GM23248 (cell line): ENCODE results near the gene KLF18.

Experiments used
- EZH2 ChIP-seq: fragments of 200-600 bp; sonication (generic); IDR thresholded peaks from 2 replicates; pipeline ENCODE4 v1.6.1; 2018; ENCODE audit warnings: antibody characterized with exemption, mild to moderate bottlenecking; ENCODE audit not compliant: insufficient read depth, poor library complexity, severe bottlenecking
- EZH2phosphoT487 ChIP-seq: fragments of 200-600 bp; sonication (generic); IDR thresholded peaks from 2 replicates; pipeline ENCODE4 v1.6.1; 2018; ENCODE audit warnings: antibody characterized with exemption, moderate library complexity, mild to moderate bottlenecking, low read depth; ENCODE audit not compliant: insufficient read depth

GRCh38 chr1:44151332-44151731, 9.9 kb upstream of the KLF18 start:
- TF ChIP-seq EZH2phosphoT487: no peak
- TF ChIP-seq EZH2: no peak
